AG09309 (cell line): ENCODE measurements around the gene AHCYL1.

ENCODE experiments used
- DNase-seq: peaks from one replicate; pipeline ENCODE4 v3.0.0-alpha.2; 2010; ENCODE audit warnings: low read depth
- H3K4me3 ChIP-seq: 2 replicates; pipeline ENCODE4 v1.5.1; 2011; ENCODE audit warnings: mild to moderate bottlenecking, low read depth, low read length, moderate library complexity; ENCODE audit not compliant: control insufficient read depth
- CTCF ChIP-seq: IDR thresholded peaks from 2 replicates; pipeline ENCODE4 v1.5.1; 2011; ENCODE audit warnings: mild to moderate bottlenecking, low read depth, low read length, inconsistent platforms; ENCODE audit not compliant: insufficient read depth, control insufficient read depth; ENCODE audit errors: missing control alignments

The AHCYL1 gene

GRCh38 chr1:109974191-109974590 lies 10.4 kb upstream of the AHCYL1 start:
- H3K4me3 ChIP-seq, result no peak overlapping the region
- TF ChIP-seq CTCF, result no peak
- no peak for DNase-seq

GRCh38 chr1:109975718-109976117 lies 8.8 kb upstream of the AHCYL1 start:
- no peak overlapping the region for H3K4me3 ChIP-seq
- TF ChIP-seq CTCF, result no peak
- DNase-seq, result peak; percentile 63

GRCh38 chr1:109976762-109977161 lies 7.8 kb upstream of the AHCYL1 start:
- no peak for TF ChIP-seq CTCF
- no peak for DNase-seq
- H3K4me3 ChIP-seq, result no peak overlapping the region

GRCh38 chr1:109977225-109977624 lies 7.3 kb upstream of the AHCYL1 start:
- no peak for DNase-seq
- H3K4me3 ChIP-seq, result no peak overlapping the region
- TF ChIP-seq CTCF, result no peak

- TF ChIP-seq CTCF, result no peak
- DNase-seq, result no peak
These were observed 6.7 kb upstream of the AHCYL1 start for GRCh38 chr1:109977657-109978378.

GRCh38 chr1:109978761-109979488 lies 5.6 kb upstream of the AHCYL1 start:
- no peak overlapping the region for H3K4me3 ChIP-seq
- TF ChIP-seq CTCF, result no peak
- DNase-seq, result no peak

More at GRCh38 chr1:109977657-109978378, 6.7 kb upstream of the AHCYL1 start:
- no peak overlapping the region for H3K4me3 ChIP-seq
